Epithelial cell of proximal tubule (primary cell): ENCODE data around the gene AMOTL2. TPM values are rescaled to one million over a fixed set of nuclear protein-coding genes. Genes with fewer than 3 reads are reported as not detected.

Source experiments
- DNase-seq: peaks from one replicate; pipeline ENCODE4 v3.0.0-alpha.2; 2011; ENCODE audit warnings: low read depth
- H3K4me3 ChIP-seq: 2 replicates; pipeline ENCODE4 v1.5.1; 2011; ENCODE audit warnings: low read depth, mild to moderate bottlenecking, low read length
- total RNA-seq: library from RNA; depleted of rRNA; stranded (reverse); fragments of >200 nt; gene quantifications from 2 replicates; pipeline ENCODE4 v1.2.3, GENCODE V29; 2015
- TF ChIP-seq, protein P1 (sequence below): conservative IDR thresholded peaks from 2 replicates; pipeline ENCODE4 v1.5.1; 2012; ENCODE audit warnings: low read depth, mild to moderate bottlenecking, low read length

AMOTL2 gene
- total RNA-seq, 1 donor from 2014 or later: 98.7 TPM

DNA sequence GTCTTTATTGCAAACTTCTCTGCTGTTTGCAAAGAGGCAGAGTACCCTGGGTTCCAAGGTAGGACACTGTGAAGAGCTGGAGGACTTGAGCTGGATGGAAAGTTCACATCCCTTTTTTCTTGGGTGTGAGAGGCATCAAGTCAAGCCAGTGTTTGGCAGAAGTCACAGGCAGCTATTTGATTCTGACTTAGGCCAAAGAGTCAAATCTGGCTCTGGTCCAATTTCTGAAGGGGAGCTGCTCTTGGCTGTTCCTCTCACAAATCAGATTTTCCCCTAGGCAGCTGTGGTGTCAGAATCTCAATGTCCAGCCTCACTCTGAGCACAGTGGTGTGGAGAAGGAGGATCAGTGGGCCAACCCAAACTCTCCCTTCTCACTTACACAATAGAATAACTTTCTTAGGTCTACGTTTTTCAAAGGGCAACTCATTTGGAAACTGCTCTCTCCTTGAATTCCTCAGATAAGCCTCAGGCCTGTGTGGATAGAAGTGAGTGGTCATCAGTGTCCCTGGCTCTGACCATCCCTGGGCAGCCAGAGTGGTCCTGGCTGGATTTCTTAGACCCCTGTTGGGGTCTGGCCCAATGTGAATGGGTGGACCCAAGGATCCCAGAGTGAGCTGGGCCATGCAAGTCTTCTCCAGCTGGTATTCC is 18.2 kb upstream of the AMOTL2 start:
- DNase-seq: no peak
- no peak overlapping the region for H3K4me3 ChIP-seq
- TF ChIP-seq, protein P1, sequence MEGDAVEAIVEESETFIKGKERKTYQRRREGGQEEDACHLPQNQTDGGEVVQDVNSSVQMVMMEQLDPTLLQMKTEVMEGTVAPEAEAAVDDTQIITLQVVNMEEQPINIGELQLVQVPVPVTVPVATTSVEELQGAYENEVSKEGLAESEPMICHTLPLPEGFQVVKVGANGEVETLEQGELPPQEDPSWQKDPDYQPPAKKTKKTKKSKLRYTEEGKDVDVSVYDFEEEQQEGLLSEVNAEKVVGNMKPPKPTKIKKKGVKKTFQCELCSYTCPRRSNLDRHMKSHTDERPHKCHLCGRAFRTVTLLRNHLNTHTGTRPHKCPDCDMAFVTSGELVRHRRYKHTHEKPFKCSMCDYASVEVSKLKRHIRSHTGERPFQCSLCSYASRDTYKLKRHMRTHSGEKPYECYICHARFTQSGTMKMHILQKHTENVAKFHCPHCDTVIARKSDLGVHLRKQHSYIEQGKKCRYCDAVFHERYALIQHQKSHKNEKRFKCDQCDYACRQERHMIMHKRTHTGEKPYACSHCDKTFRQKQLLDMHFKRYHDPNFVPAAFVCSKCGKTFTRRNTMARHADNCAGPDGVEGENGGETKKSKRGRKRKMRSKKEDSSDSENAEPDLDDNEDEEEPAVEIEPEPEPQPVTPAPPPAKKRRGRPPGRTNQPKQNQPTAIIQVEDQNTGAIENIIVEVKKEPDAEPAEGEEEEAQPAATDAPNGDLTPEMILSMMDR: no peak

DNA sequence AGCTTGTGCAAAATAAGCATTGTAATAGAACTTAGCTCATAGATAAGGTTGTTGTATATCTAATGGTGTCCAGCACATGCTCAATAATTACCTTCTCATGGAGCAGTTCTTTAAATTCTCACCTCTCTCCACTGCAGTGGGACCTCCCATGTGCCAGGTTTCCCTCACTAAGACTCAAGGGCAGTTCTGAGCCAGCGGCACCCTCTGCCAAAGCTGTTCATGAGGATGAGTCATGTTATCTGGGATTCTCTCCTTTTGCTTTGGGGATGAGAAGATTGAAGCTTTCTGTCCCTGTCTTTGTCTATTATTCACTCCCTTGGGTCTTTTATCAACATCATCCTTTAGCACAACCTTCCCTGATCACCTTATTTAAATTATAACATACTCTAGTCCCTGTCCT is 15.6 kb upstream of the AMOTL2 start:
- TF ChIP-seq, protein P1: no peak
- no peak overlapping the region for H3K4me3 ChIP-seq
- no peak for DNase-seq

DNA sequence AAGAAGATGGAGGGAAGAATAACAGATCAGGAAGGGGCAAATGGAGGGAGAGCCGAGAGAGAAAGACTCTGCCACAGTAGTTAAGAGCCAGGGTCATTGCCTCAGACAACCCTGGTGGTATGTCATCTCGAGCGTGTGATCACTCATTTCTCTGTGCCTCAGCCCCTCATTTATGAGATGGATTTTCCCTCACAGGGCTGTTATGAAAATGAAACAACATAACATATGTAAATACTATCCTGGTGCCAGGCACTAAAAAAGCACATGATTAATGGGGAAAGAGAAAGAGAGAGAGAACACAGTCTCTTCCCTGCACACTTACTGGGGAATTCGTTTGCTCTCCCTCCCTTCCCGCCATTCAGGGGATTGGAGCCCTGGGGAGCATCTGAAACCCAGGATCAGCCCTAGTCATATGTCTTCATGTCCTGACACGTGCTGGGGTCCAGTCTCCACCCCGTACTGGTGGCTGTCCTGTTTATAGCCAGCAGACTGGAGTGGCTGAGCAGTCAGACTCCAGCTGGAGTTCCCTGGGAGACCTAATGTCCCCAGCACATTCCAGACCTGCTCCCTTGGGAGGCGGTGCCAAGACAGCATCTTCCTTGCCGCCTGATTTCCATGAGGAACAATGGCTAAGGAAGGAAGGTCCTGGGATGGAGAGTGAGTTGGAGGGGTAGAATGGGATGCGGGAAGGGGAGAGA is 14.7 kb upstream of the AMOTL2 start:
- DNase-seq: no peak
- no peak overlapping the region for H3K4me3 ChIP-seq

DNA sequence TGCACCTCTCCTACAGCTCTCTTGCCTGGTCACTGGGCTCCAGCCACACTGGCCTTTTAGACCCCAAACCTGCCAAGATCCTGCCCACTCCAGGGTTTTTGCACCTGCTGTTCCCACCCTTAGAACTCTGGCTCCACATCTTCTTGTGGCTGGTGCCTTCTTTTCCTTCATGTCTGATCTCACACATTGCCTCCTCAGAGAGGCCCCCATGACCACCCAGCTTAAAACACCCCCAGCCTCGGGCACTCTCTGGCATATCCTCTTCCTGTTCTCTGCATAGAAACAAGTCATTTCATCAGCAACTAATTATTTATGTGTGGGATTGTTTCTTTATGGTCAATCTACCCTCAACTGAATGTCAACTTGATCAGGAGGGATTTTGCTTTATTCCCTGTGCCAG is 14.0 kb upstream of the AMOTL2 start:
- TF ChIP-seq, protein P1: no peak
- no peak overlapping the region for H3K4me3 ChIP-seq
- no peak for DNase-seq

More for the DNA sequence above, 14.7 kb upstream of the AMOTL2 start:
- TF ChIP-seq, protein P1: no peak

DNA sequence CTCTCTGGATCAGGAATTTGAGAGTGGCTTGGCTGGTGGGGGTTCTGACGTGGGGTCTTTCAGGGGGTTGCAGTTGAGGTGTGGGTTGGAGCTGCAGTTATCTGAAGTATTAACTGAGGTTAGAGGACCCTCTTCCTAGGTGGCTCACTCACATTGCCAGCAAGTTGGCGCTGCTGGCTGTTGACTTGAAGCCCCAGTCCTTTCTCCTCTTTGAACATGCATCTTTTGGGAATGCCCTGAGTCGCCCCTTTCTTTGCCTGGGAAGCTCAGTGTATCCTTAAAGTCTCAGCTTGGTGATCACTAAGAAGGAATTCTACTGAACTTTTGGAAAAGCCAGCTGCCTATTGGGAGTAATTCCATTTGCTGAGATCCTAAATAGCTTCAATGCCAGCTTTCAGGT is 13.0 kb upstream of the AMOTL2 start:
- TF ChIP-seq, protein P1: no peak
- DNase-seq: no peak
- no peak overlapping the region for H3K4me3 ChIP-seq

DNA sequence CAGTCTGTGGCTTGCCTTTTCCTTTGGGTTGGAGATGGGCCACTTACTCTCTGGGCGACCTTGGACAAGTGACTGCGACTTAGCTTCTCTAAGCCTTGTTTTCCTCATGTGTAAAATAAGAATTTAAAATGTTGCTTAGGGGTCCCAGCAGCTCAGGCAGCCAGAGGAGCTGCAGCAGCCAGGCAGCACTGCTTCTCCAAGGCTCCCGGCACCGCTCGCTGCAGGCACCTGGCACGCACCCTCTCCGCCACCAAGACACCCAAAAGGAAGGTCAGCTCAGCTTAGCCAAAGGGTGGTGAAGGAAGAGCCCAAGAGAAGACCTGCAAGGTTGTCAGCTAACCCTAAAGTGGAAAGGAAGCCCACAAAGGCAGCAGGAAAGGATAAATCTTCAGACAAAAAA is 10.7 kb upstream of the AMOTL2 start:
- H3K4me3 ChIP-seq: no peak overlapping the region
- DNase-seq: no peak
- TF ChIP-seq, protein P1: no peak
